Hepatocyte (in vitro differentiated cells): ENCODE results near the gene NEB. TPM values are rescaled to one million over a fixed set of nuclear protein-coding genes. Genes with fewer than 3 reads are reported as not detected.

Experiments used
- DNase-seq: peaks from one replicate; pipeline ENCODE4 v3.0.0-alpha.2; 2016; ENCODE audit warnings: low spot score
- H2AFZ ChIP-seq: fragments of 200-600 bp; sonication (generic); 2 replicates; pipeline ENCODE4 v1.6.0; 2016; ENCODE audit warnings: antibody characterized with exemption, mild to moderate bottlenecking
- H3K27ac ChIP-seq: fragments of 200-600 bp; sonication (generic); 2 replicates; pipeline ENCODE4 v1.5.1; 2016; ENCODE audit warnings: mild to moderate bottlenecking
- H3K27me3 ChIP-seq: fragments of 200-600 bp; sonication (generic); 2 replicates; pipeline ENCODE4 v1.6.1; 2016
- H3K36me3 ChIP-seq: fragments of 200-600 bp; sonication (generic); replicated peaks from 2 replicates; pipeline ENCODE4 v1.5.1; 2016; ENCODE audit warnings: low read depth; ENCODE audit not compliant: insufficient read depth
- H3K4me1 ChIP-seq: fragments of 200-600 bp; sonication (generic); 2 replicates; pipeline ENCODE4 v1.5.1; 2016; ENCODE audit warnings: mild to moderate bottlenecking, moderate library complexity; ENCODE audit not compliant: insufficient read depth
- H3K4me2 ChIP-seq: fragments of 200-600 bp; sonication (generic); 2 replicates; pipeline ENCODE4 v1.6.0; 2016
- H3K4me3 ChIP-seq: fragments of 200-600 bp; sonication (generic); 2 replicates; pipeline ENCODE4 v1.5.1; 2016; ENCODE audit warnings: mild to moderate bottlenecking
- H3K79me2 ChIP-seq: fragments of 200-600 bp; sonication (generic); 2 replicates; pipeline ENCODE4 v1.6.0; 2017; ENCODE audit warnings: mild to moderate bottlenecking
- H3K9me2 ChIP-seq: fragments of 200-600 bp; sonication (generic); replicated peaks from 2 replicates; pipeline ENCODE4 v1.6.0; 2017; ENCODE audit warnings: mild to moderate bottlenecking; ENCODE audit not compliant: insufficient read depth
- H3K9me3 ChIP-seq: fragments of 200-600 bp; sonication (generic); 2 replicates; pipeline ENCODE4 v1.5.1; 2016; ENCODE audit warnings: low read depth, mild to moderate bottlenecking
- H4K20me1 ChIP-seq: fragments of 200-600 bp; sonication (generic); 2 replicates; pipeline ENCODE4 v1.6.0; 2016; ENCODE audit warnings: mild to moderate bottlenecking; ENCODE audit not compliant: insufficient read depth, poor library complexity, severe bottlenecking
- CTCF ChIP-seq: fragments of 200-600 bp; sonication (generic); IDR thresholded peaks from 2 replicates; pipeline ENCODE4 v1.5.1; 2016; ENCODE audit warnings: antibody characterized with exemption, mild to moderate bottlenecking; ENCODE audit not compliant: poor library complexity
- EZH2 ChIP-seq: fragments of 200-600 bp; sonication (generic); IDR thresholded peaks from 2 replicates; pipeline ENCODE4 v1.6.1; 2016; ENCODE audit warnings: antibody characterized with exemption, mild to moderate bottlenecking, borderline replicate concordance
- EZH2phosphoT487 ChIP-seq: fragments of 200-600 bp; sonication (generic); IDR thresholded peaks from one replicate; pipeline ENCODE4 v1.6.1; 2018; ENCODE audit warnings: antibody characterized with exemption, mild to moderate bottlenecking, low read depth, moderate library complexity; ENCODE audit not compliant: unreplicated experiment, severe bottlenecking
- whole genome bisulfite sequencing: methylation state at CpG from one replicate; pipeline ENCODE4 v1.1.6; 2016; ENCODE audit warnings: low lambda C conversion rate; ENCODE audit errors: missing lambda C conversion rate; 5-methylcytosine and 5-hydroxymethylcytosine counted together
- polyA plus RNA-seq: library from polyadenylated mRNA; unstranded; fragments of >200 nt; fragmentation: Nextera tagmentation; extraction: Ambion mirVana; gene quantifications from 2 replicates; pipeline ENCODE4 v1.2.1, GENCODE V29; 2016
- total RNA-seq: library from RNA; depleted of rRNA; stranded (reverse); fragments of >200 nt; gene quantifications from 2 replicates; pipeline ENCODE4 v1.2.3, GENCODE V29; 2014

NEB gene
- total and polyA plus RNA-seq, 2 experiments from 2014 or later: 0.75 to 2.2 TPM

GRCh38 chr2:151672277-151672676, 62.0 kb downstream of the NEB start:
- H3K36me3 ChIP-seq: no peaks in the 10 kb centered on the region

GRCh38 chr2:151670846-151671597, 63.3 kb downstream of the NEB start:
- H3K27me3 ChIP-seq: no peaks in the 10 kb centered on the region
- no peak for TF ChIP-seq EZH2
- TF ChIP-seq CTCF: no peak
- TF ChIP-seq EZH2phosphoT487: no peak
- no peaks in the 10 kb centered on the region for H3K4me1 ChIP-seq
- no peaks in the 10 kb centered on the region for H3K9me3 ChIP-seq
- no peak overlapping the region for H3K4me3 ChIP-seq
- H3K27ac ChIP-seq: no peak overlapping the region
- H3K4me2 ChIP-seq: no peak overlapping the region
- no peaks in the 10 kb centered on the region for H3K36me3 ChIP-seq
- no peaks in the 10 kb centered on the region for H4K20me1 ChIP-seq
- no peak overlapping the region for H2AFZ ChIP-seq
- WGBS: 88% methylated on average over 9 of the region's 9 CpGs
- DNase-seq: no peak
- H3K9me2 ChIP-seq: no peaks in the 10 kb centered on the region
- no peaks in the 10 kb centered on the region for H3K79me2 ChIP-seq

More at GRCh38 chr2:151672277-151672676, 62.0 kb downstream of the NEB start:
- H2AFZ ChIP-seq: no peak overlapping the region
- no peak overlapping the region for H3K4me2 ChIP-seq
- H3K4me1 ChIP-seq: no peaks in the 10 kb centered on the region
- no peaks in the 10 kb centered on the region for H4K20me1 ChIP-seq
- no peaks in the 10 kb centered on the region for H3K9me2 ChIP-seq
- no peak overlapping the region for H3K4me3 ChIP-seq
- H3K79me2 ChIP-seq: no peaks in the 10 kb centered on the region
- TF ChIP-seq CTCF: no peak
- TF ChIP-seq EZH2: no peak
- no peak for TF ChIP-seq EZH2phosphoT487
- DNase-seq: no peak
- H3K27ac ChIP-seq: no peak overlapping the region
- H3K9me3 ChIP-seq: no peaks in the 10 kb centered on the region
- WGBS: 88% methylated on average over 5 of the region's 5 CpGs
- no peaks in the 10 kb centered on the region for H3K27me3 ChIP-seq

GRCh38 chr2:151670346-151670745, 63.9 kb downstream of the NEB start:
- WGBS: 80% methylated on average over 7 of the region's 7 CpGs
- Histone ChIP-seq H3K79me2 (no peaks in the 10 kb centered on the region), H3K9me2 (no peaks in the 10 kb centered on the region), H3K4me3 (no peak overlapping the region), H3K27me3 (no peaks in the 10 kb centered on the region), H3K4me1 (no peaks in the 10 kb centered on the region), H3K9me3 (no peaks in the 10 kb centered on the region), H4K20me1 (no peaks in the 10 kb centered on the region), H2AFZ (no peak overlapping the region), H3K36me3 (no peaks in the 10 kb centered on the region), H3K27ac (no peak overlapping the region), H3K4me2 (no peak overlapping the region)
- no peak for TF ChIP-seq EZH2phosphoT487
- no peak for TF ChIP-seq CTCF
- TF ChIP-seq EZH2: no peak
- no peak for DNase-seq
